Measurements from ENCODE around the gene CNOT1. TPM values are rescaled to one million over a fixed set of nuclear protein-coding genes. Genes with fewer than 3 reads are reported as not detected.
"Not testable (repeated sequence)": the region's sequence is repeated elsewhere in the genome, so short reads cannot be mapped to it uniquely, and the experiment has no call there.

Gene CNOT1
- total RNA-seq, 1 donor from 2014 or later: 129 TPM

DNA sequence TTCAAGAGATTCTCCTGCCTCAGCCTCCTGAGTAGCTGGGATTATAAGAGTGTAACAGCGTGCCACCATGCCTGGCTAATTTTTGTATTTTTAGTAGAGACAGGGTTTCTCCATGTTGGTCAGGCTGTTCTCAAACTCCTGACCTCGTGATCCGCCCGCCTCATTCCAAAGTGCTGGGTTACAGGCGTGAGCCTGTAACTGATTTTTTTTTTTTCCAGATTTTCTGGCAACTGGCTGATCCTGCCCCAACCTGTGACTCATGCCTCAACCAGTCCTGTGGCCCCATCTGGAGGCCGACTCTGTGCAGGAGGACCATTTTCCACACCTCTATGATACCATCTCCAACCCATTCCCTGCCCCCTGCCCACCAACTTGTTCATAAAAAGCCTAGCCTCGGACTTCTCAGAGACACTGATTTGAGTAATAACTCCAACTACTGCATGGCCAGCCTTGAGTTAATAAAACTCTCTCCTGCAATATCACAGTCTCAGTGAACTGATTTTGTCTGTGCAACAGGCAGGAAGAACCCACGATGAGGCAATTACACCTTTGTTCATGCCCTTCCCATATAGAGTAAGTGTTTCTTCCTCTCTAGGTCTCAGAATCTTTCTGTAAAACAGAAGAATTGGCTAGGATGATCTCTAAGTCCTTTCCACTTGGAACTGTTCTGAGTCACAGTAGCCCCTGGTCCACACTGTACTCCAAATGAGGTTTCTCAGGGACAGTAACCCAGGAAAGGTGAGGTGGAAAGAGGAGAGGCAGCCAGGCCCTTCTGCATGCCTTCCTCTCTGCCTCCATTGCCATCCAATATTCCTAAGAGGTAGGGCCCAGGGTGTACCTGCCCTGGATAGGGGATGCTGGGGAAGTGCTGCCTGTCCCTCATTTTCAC is 8.8 kb upstream of the CNOT1 start:
- no peak for DNase-seq (ENCODE audit: low spot score)

DNA sequence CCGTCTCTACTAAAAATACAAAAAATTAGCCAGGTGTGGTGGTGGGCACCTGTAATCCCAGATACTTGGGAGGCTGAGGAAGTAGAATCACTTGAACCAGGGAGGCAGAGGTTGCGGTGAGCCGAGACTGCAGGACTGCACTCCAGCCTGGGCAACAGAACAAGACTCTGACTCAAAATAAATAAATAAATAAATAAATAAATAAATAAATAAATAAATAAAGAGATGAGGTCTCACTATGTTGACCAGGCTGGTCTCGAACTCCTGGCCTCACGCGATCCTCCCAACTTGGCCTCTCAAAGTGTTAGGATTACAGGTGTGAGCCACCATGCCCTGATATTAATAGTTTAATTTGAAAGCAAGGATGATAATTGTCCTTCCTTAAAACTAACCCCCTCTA is 7.4 kb upstream of the CNOT1 start:
- not testable (repeated sequence) for DNase-seq (ENCODE audit: low spot score)

- no peak for DNase-seq (ENCODE audit: low spot score)
These were observed 6.8 kb upstream of the CNOT1 start for GRCh38 chr16:58636466-58636865.

- DNase-seq (ENCODE audit: low spot score): no peak
These were observed 5.9 kb upstream of the CNOT1 start for GRCh38 chr16:58635502-58635901.

GRCh38 chr16:58634265-58634802 is 4.7 kb upstream of the CNOT1 start:
- DNase-seq (ENCODE audit: low spot score): no peak

DNA sequence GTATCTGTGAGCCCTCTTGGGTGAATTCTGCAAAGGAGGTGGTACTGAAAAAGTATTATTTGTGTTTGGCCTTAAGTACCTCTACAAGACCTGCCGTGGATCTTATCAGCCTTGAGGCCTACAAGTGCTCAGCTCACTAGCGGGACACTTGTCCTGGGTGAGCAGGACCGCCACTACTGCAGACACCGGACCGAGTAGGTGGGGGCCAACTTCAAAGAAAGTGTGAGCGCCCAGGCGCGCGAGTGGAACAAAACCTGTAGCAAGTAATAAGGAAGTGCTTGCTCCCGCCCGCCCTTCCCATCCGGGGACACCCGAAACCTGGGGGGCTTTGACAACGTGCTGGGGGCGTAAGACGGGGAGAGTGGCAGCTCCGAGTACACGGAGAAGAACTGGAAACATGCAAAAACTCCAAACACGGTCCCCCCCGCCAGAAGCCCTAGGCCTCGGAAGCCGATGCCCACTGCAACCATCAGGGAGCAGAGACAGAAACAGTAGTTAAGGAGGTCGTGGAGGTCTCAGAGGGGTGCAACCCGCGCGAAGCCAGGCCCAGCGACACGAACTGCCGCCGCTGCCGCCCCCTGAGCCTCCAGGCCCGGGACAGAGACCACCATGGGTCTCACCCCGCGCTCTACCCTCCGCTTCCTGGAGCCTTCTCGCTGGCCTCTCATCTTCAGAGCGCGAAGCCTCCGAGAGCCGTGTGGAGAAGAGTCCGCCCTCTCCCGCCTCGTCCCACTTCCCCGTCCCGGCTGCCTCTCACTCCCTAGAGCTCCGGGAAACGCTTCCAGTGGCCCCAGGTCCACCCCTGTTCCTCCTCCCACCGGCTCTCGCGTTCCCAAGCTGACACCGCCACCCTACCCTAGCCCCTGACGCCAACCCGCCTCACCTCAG is 537 bp downstream of the CNOT1 start:
- DNase-seq (ENCODE audit: low spot score): peak; percentile 90

GRCh38 chr16:58624209-58624608 is 5.4 kb downstream of the CNOT1 start:
- DNase-seq (ENCODE audit: low spot score): no peak

- no peak for DNase-seq (ENCODE audit: low spot score)
These were observed 9.2 kb downstream of the CNOT1 start for GRCh38 chr16:58620396-58620795.

DNA sequence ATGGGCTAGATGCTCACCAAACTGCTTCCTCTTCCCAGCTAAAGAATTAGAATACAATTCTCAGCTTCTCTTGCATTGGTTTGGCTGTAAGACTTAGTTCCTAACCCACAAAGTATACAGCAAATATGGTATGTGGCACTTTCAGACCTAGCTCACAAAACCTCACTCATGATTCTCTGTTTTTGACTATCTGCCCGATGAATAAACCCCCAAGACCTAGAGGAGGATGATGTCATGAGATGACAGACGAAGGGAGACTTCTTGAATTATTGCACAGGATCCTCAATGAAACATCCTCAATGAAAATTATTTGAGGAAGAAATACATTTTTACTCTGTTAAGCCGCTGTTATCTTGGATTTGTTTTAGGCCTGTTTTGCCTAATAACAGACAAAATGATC is 14.3 kb downstream of the CNOT1 start:
- no peak for DNase-seq (ENCODE audit: low spot score)

- peak; percentile 14 for DNase-seq (ENCODE audit: low spot score)
These were observed 14.8 kb downstream of the CNOT1 start for GRCh38 chr16:58614860-58615259.

DNA sequence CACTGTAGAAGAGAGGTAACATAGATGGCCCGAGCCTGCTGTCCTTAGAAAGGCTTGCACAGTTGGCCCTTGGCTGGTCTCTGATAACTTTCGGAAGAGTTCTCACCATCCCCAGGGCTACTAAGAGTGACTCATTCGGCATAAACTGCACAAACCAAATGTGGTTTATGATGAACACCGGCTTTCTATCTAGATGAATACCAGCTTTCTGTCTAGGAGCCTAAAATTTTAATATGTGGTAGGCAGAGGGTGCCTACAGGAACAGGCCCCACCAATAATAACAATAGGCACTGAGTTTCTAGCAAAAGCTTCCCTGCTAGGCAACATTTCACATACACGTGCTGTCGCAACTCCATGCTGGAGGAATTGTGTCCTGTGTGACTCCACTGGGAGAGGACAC is 15.4 kb downstream of the CNOT1 start:
- peak; percentile 45 for DNase-seq (ENCODE audit: low spot score)

GRCh38 chr16:58612965-58613364 is 16.7 kb downstream of the CNOT1 start:
- peak; percentile 43 for DNase-seq (ENCODE audit: low spot score)

DNA sequence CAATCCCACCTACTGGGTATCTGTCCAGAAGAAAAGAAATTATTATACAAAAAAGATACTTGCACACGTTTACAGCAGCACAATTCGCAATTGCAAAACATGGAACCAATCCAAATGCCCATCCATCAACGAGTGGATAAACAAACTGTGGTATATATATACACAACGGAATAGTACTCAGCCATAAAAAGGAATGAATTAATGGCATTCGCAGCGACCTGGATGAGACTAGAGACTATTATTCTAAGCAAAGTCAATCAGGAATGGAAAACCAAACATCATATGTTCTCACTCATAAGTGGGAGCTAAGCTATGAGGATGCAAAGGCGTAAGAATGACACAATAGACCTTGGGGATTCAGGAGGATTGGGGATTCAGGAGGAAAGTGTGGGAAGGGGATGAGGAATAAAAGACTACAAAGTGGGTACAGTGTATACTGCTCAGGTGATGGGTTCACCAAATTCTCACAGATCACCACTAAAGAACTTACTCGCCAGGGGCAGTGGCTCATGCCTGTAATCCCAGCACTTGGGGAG is 21.0 kb downstream of the CNOT1 start:
- no peak for DNase-seq (ENCODE audit: low spot score)

- DNase-seq (ENCODE audit: low spot score): no peak
These were observed 24.1 kb downstream of the CNOT1 start for GRCh38 chr16:58605562-58605961.

DNA sequence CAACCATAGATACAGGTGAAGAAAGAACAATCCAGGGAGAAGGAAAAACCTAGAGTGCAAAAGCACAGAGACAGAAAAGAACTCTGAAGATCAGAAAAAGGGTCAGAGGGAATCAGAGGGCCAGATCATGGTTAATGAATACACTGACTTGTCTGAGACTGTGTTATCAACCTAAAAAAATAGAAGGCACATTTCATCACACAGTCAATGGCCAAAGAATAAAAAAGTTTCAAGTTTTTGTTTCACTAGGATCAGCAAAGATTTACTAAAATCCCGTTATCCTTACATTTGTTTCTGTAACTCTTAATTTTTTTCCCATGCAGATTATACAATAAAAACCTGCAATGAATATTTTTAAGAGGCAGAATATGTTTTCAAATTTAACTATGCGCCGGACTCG is 38.5 kb downstream of the CNOT1 start:
- no peak for DNase-seq (ENCODE audit: low spot score)

GRCh38 chr16:58589326-58589905 is 40.2 kb downstream of the CNOT1 start:
- DNase-seq (ENCODE audit: low spot score): no peak

GRCh38 chr16:58588406-58588805 is 41.2 kb downstream of the CNOT1 start:
- DNase-seq (ENCODE audit: low spot score): no peak

DNA sequence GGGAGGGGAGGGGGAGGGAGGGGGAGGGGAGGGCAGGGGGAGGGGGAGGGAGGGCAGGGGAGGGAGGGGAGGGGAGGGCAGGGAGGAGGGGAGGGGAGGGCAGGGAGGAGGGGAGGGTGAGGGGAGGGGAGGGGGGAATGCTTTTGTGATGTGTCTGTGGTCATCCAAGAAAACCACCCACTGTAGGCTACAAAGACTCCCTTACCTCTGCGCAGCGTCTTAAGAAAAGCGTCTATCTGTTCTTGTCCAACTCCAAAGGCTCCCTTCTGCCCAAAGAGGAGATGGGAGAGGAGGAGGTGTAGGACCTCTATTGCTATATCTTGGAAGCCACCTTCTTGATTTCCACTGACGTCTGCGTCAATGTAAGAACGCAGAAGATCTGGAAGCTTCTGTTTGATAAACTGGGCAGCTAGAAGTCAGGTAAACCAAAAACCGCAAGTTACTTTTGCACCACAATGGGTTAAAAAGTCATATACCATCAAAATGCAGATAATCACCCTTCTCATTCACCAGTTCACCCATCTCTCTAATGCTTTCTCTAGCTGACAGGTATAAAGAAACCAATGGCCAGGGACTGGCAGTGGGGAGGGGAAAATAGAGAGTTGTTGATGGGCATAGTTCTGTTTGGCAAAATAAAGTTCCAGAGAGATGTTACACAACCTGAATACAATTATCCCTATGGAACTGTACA is 43.1 kb downstream of the CNOT1 start:
- no peak for DNase-seq (ENCODE audit: low spot score)

- DNase-seq (ENCODE audit: low spot score): no peak
These were observed 44.7 kb downstream of the CNOT1 start for GRCh38 chr16:58584831-58585505.

Measured in mesenteric fat pad (tissue), 1 donor.